ENCODE measurements around the gene SLC29A1.

The SLC29A1 gene

GRCh38 chr6:44246663-44247337, 23.4 kb downstream of the SLC29A1 start, which contains the start of gene HSP90AB1:
Gene HSP90AB1, plus strand, starts transcription at chr6:44247101. Its CDS starts 1,529 bp downstream, at chr6:44248630.
- DNase-seq (ENCODE audit: low read depth) = peak; percentile 97
- no peak for TF ChIP-seq CTCF (conservative IDR thresholded peaks at IDR 0.05; ENCODE audit: control insufficient read depth, insufficient read depth, low read depth, low read length)
- peak within 1 kb of the TSS; percentile 100 for H3K4me3 ChIP-seq (ENCODE audit: control insufficient read depth, low read depth, low read length)

- H3K4me3 ChIP-seq (ENCODE audit: control insufficient read depth, low read depth, low read length) = peak overlapping the region; percentile 100
- TF ChIP-seq CTCF (conservative IDR thresholded peaks at IDR 0.05; ENCODE audit: control insufficient read depth, insufficient read depth, low read depth, low read length) = no peak
- DNase-seq (ENCODE audit: low read depth) = peak; percentile 49
Measured at GRCh38 chr6:44247338-44248302, 24.2 kb downstream of the SLC29A1 start.

GRCh38 chr6:44248579-44248978, 25.2 kb downstream of the SLC29A1 start:
- no peak for DNase-seq (ENCODE audit: low read depth)
- H3K4me3 ChIP-seq (ENCODE audit: control insufficient read depth, low read depth, low read length) = peak overlapping the region; percentile 100
- no peak for TF ChIP-seq CTCF (conservative IDR thresholded peaks at IDR 0.05; ENCODE audit: control insufficient read depth, insufficient read depth, low read depth, low read length)

- H3K4me3 ChIP-seq (ENCODE audit: control insufficient read depth, low read depth, low read length) = peak overlapping the region; percentile 100
- DNase-seq (ENCODE audit: low read depth) = no peak
- TF ChIP-seq CTCF (conservative IDR thresholded peaks at IDR 0.05; ENCODE audit: control insufficient read depth, insufficient read depth, low read depth, low read length) = no peak
Measured at GRCh38 chr6:44249082-44249748, 25.8 kb downstream of the SLC29A1 start.

GRCh38 chr6:44250067-44250717, 26.8 kb downstream of the SLC29A1 start:
- no peak for DNase-seq (ENCODE audit: low read depth)
- no peak overlapping the region for H3K4me3 ChIP-seq (ENCODE audit: control insufficient read depth, low read depth, low read length)
- TF ChIP-seq CTCF (conservative IDR thresholded peaks at IDR 0.05; ENCODE audit: control insufficient read depth, insufficient read depth, low read depth, low read length) = no peak

- DNase-seq (ENCODE audit: low read depth) = no peak
- no peak overlapping the region for H3K4me3 ChIP-seq (ENCODE audit: control insufficient read depth, low read depth, low read length)
- no peak for TF ChIP-seq CTCF (conservative IDR thresholded peaks at IDR 0.05; ENCODE audit: control insufficient read depth, insufficient read depth, low read depth, low read length)
Measured at GRCh38 chr6:44250718-44251123, 27.3 kb downstream of the SLC29A1 start.
